ENCODE data around the gene C1orf141.

GRCh38 chr1:67148516-67149178 lies 13.9 kb upstream of the C1orf141 start:
- no peak for TF ChIP-seq CTCF (IDR thresholded peaks at IDR 0.05; ENCODE audit: control extremely low read depth in 1 of 3, insufficient read depth in 1 of 3, low read depth in 1 of 3, low read length in 3 of 3)
- TF ChIP-seq POLR2A (IDR thresholded peaks at IDR 0.05; ENCODE audit: control extremely low read depth in 1 of 2, low read depth in 2 of 2, low read length in 2 of 2), result no peak
- TF ChIP-seq SUZ12 (IDR thresholded peaks at IDR 0.05; ENCODE audit: low read length), result no peak
- no peak for TF ChIP-seq JUND (IDR thresholded peaks at IDR 0.05; ENCODE audit: low read length)
- TF ChIP-seq KDM1A (IDR thresholded peaks at IDR 0.05; ENCODE audit: borderline replicate concordance, low read length), result no peak
- no peak for TF ChIP-seq FOSL1 (IDR thresholded peaks at IDR 0.05; ENCODE audit: insufficient read depth, low read depth, low read length)
- TF ChIP-seq EP300 (IDR thresholded peaks at IDR 0.05; ENCODE audit: borderline replicate concordance in 1 of 2, low read depth in 2 of 2, low read length in 2 of 2), result no peak
- no peak for TF ChIP-seq CREB1 (IDR thresholded peaks at IDR 0.05)
- no peak for TF ChIP-seq POLR2AphosphoS5 (IDR thresholded peaks at IDR 0.05; ENCODE audit: low read depth, low read length)
- TF ChIP-seq USF2 (IDR thresholded peaks at IDR 0.05; ENCODE audit: low read length), result peak; percentile 26; the same call in 1 of the 2 replicates
- no peak for TF ChIP-seq YY1 (IDR thresholded peaks at IDR 0.05; ENCODE audit: low read depth, low read length)

All from H1 (cell line).